GM23248 (cell line): ENCODE results near the gene SCAPER. TPM values are rescaled to one million over a fixed set of nuclear protein-coding genes. Genes with fewer than 3 reads are reported as not detected.
"Not testable (repeated sequence)": the region's sequence is repeated elsewhere in the genome, so short reads cannot be mapped to it uniquely, and the experiment has no call there.

ENCODE experiments used
- DNase-seq: peaks from one replicate; pipeline ENCODE4 v3.0.0-alpha.2; 2015
- H2AFZ ChIP-seq: fragments of 200-600 bp; sonication (generic); 2 replicates; pipeline ENCODE4 v1.6.1; 2016; ENCODE audit warnings: antibody characterized with exemption
- H3F3A ChIP-seq: fragments of 200-600 bp; sonication (generic); 2 replicates; pipeline ENCODE4 v1.6.1; 2016; ENCODE audit warnings: mild to moderate bottlenecking, antibody characterized with exemption, mixed run types; ENCODE audit not compliant: insufficient read depth
- H3K27ac ChIP-seq: fragments of 200-600 bp; sonication (generic); 2 replicates; pipeline ENCODE4 v1.5.1; 2016; ENCODE audit warnings: mild to moderate bottlenecking
- H3K27me3 ChIP-seq: fragments of 200-600 bp; sonication (generic); replicated peaks from 2 replicates; pipeline ENCODE4 v1.6.1; 2016; ENCODE audit warnings: mild to moderate bottlenecking; ENCODE audit not compliant: insufficient read depth
- H3K36me3 ChIP-seq: fragments of 200-600 bp; sonication (generic); 2 replicates; pipeline ENCODE4 v1.6.1; 2016; ENCODE audit warnings: low read depth, mild to moderate bottlenecking
- H3K4me1 ChIP-seq: fragments of 200-600 bp; sonication (generic); 2 replicates; pipeline ENCODE4 v1.6.1; 2016; ENCODE audit warnings: mild to moderate bottlenecking; ENCODE audit not compliant: insufficient read depth
- H3K4me2 ChIP-seq: fragments of 200-600 bp; sonication (generic); one replicate; pipeline ENCODE4 v1.6.1; 2016; ENCODE audit warnings: mild to moderate bottlenecking; ENCODE audit not compliant: unreplicated experiment
- H3K4me3 ChIP-seq: fragments of 200-600 bp; sonication (generic); 2 replicates; pipeline ENCODE4 v1.5.1; 2016; ENCODE audit warnings: mild to moderate bottlenecking
- H3K79me2 ChIP-seq: fragments of 200-600 bp; sonication (generic); 2 replicates; pipeline ENCODE4 v1.6.1; 2016; ENCODE audit warnings: mild to moderate bottlenecking; ENCODE audit not compliant: insufficient read depth
- H3K9ac ChIP-seq: fragments of 200-600 bp; sonication (generic); 2 replicates; pipeline ENCODE4 v1.6.1; 2016; ENCODE audit warnings: mild to moderate bottlenecking
- H3K9me2 ChIP-seq: fragments of 200-600 bp; sonication (generic); 2 replicates; pipeline ENCODE4 v1.6.1; 2016; ENCODE audit warnings: mixed run types, mild to moderate bottlenecking, moderate library complexity; ENCODE audit not compliant: insufficient read depth
- H3K9me3 ChIP-seq: fragments of 200-600 bp; sonication (generic); one replicate; pipeline ENCODE4 v1.6.1; 2017; ENCODE audit warnings: low read depth
- H4K20me1 ChIP-seq: fragments of 200-600 bp; sonication (generic); 2 replicates; pipeline ENCODE4 v1.6.0; 2016; ENCODE audit not compliant: insufficient read depth
- EZH2 ChIP-seq: fragments of 200-600 bp; sonication (generic); IDR thresholded peaks from 2 replicates; pipeline ENCODE4 v1.6.1; 2018; ENCODE audit warnings: antibody characterized with exemption, mild to moderate bottlenecking; ENCODE audit not compliant: insufficient read depth, poor library complexity, severe bottlenecking
- EZH2phosphoT487 ChIP-seq: fragments of 200-600 bp; sonication (generic); IDR thresholded peaks from 2 replicates; pipeline ENCODE4 v1.6.1; 2018; ENCODE audit warnings: antibody characterized with exemption, moderate library complexity, mild to moderate bottlenecking, low read depth; ENCODE audit not compliant: insufficient read depth
- WGBS, 2 experiments: methylation state at CpG; one replicate each; pipeline ENCODE4 v1.1.6; 2015 to 2017; ENCODE audit warnings: low lambda C conversion rate in 2 of 2, low coverage in 1 of 2; ENCODE audit errors: missing lambda C conversion rate in 2 of 2; 5-methylcytosine and 5-hydroxymethylcytosine counted together
- in situ Hi-C: fragments of 300-500 bp; cut with MboI; formaldehyde crosslinking; loops from 2 replicates; pipeline ENCODE4 v1.15.0; 2020
- polyA plus RNA-seq: library from polyadenylated mRNA; unstranded; fragments of >200 nt; fragmentation: Nextera tagmentation; extraction: Ambion mirVana; gene quantifications from 2 replicates; pipeline ENCODE4 v1.2.1, GENCODE V29; 2016
- total RNA-seq: library from RNA; depleted of rRNA; stranded (reverse); fragments of >200 nt; shearing (Covaris generic); gene quantifications from 2 replicates; pipeline ENCODE4 v1.2.3, GENCODE V29; 2014

SCAPER gene
- total and polyA plus RNA-seq, 2 experiments from 2014 or later: 5.9 to 7.8 TPM

- Histone ChIP-seq H3K79me2 (no peaks in the 10 kb centered on the region), H3K9me2 (no peaks in the 10 kb centered on the region), H3K27ac (no peak overlapping the region), H3K4me2 (no peak overlapping the region), H3K4me1 (no peaks in the 10 kb centered on the region), H3K9ac (no peak overlapping the region), H2AFZ (no peak overlapping the region), H3F3A (no peaks in the 10 kb centered on the region), H3K4me3 (no peak overlapping the region), H3K36me3 (no peaks in the 10 kb centered on the region), H4K20me1 (no peaks in the 10 kb centered on the region), H3K27me3 (no peaks in the 10 kb centered on the region), H3K9me3 (no peaks in the 10 kb centered on the region)
- DNase-seq: no peak
- in situ Hi-C loops: no loop called here
- TF ChIP-seq EZH2 (no peak), EZH2phosphoT487 (no peak)
- WGBS, 2 experiments: 88% methylated on average over 3 of the region's 3 CpGs
These were observed 402.5 kb downstream of the SCAPER start for GRCh38 chr15:76502678-76503077.

- H3K27ac ChIP-seq, H3F3A ChIP-seq, H3K79me2 ChIP-seq, H2AFZ ChIP-seq, H3K4me3 ChIP-seq, H3K4me1 ChIP-seq, H3K36me3 ChIP-seq, H4K20me1 ChIP-seq, H3K9me3 ChIP-seq, H3K9me2 ChIP-seq, in situ Hi-C loops, H3K9ac ChIP-seq, H3K27me3 ChIP-seq, H3K4me2 ChIP-seq, DNase-seq: not testable (repeated sequence)
- 83 to 90% methylated on average over 6 of the region's 6 CpGs for WGBS, 2 experiments
These were observed 403.0 kb downstream of the SCAPER start for GRCh38 chr15:76502185-76502584.

- H3K79me2 ChIP-seq: no peaks in the 10 kb centered on the region
- H3K9ac ChIP-seq: no peak overlapping the region
- in situ Hi-C loops: no loop called here
- no peaks in the 10 kb centered on the region for H4K20me1 ChIP-seq
- no peaks in the 10 kb centered on the region for H3K9me2 ChIP-seq
- H2AFZ ChIP-seq: no peak overlapping the region
- no peaks in the 10 kb centered on the region for H3F3A ChIP-seq
- WGBS, 2 experiments: 97 to 100% methylated on average over 1 of the region's 1 CpG
- H3K9me3 ChIP-seq: no peaks in the 10 kb centered on the region
- H3K4me2 ChIP-seq: no peak overlapping the region
- H3K4me3 ChIP-seq: no peak overlapping the region
- H3K27me3 ChIP-seq: no peaks in the 10 kb centered on the region
- H3K4me1 ChIP-seq: no peaks in the 10 kb centered on the region
- no peak overlapping the region for H3K27ac ChIP-seq
- peak; percentile 34 for DNase-seq
- no peaks in the 10 kb centered on the region for H3K36me3 ChIP-seq
- TF ChIP-seq EZH2 (no peak), EZH2phosphoT487 (no peak)
These were observed 403.4 kb downstream of the SCAPER start for GRCh38 chr15:76501726-76502125.

GRCh38 chr15:76501011-76501410 lies 404.1 kb downstream of the SCAPER start:
- no peaks in the 10 kb centered on the region for H3K9me2 ChIP-seq
- H3K27me3 ChIP-seq: no peaks in the 10 kb centered on the region
- H3K9ac ChIP-seq: no peak overlapping the region
- in situ Hi-C loops: no loop called here
- H3K4me3 ChIP-seq: no peak overlapping the region
- no peaks in the 10 kb centered on the region for H3K9me3 ChIP-seq
- H3K4me1 ChIP-seq: no peaks in the 10 kb centered on the region
- no peak for TF ChIP-seq EZH2phosphoT487
- no peak for TF ChIP-seq EZH2
- no peak overlapping the region for H3K4me2 ChIP-seq
- no peaks in the 10 kb centered on the region for H3K79me2 ChIP-seq
- WGBS, 2 experiments: 92 to 100% methylated on average over 2 of the region's 2 CpGs
- no peaks in the 10 kb centered on the region for H3K36me3 ChIP-seq
- H2AFZ ChIP-seq: no peak overlapping the region
- DNase-seq: no peak
- no peaks in the 10 kb centered on the region for H4K20me1 ChIP-seq
- H3K27ac ChIP-seq: no peak overlapping the region
- no peaks in the 10 kb centered on the region for H3F3A ChIP-seq

- Histone ChIP-seq H3F3A (no peaks in the 10 kb centered on the region), H3K79me2 (no peaks in the 10 kb centered on the region), H3K9me2 (no peaks in the 10 kb centered on the region), H2AFZ (no peak overlapping the region), H3K36me3 (no peaks in the 10 kb centered on the region), H3K4me3 (no peak overlapping the region), H3K27ac (no peak overlapping the region), H3K4me1 (no peaks in the 10 kb centered on the region), H3K27me3 (no peaks in the 10 kb centered on the region), H3K9me3 (no peaks in the 10 kb centered on the region), H3K4me2 (no peak overlapping the region), H4K20me1 (no peaks in the 10 kb centered on the region), H3K9ac (no peak overlapping the region)
- WGBS, 2 experiments: 96 to 100% methylated on average over 4 of the region's 4 CpGs
- in situ Hi-C loops: no loop called here
- TF ChIP-seq EZH2: no peak
- TF ChIP-seq EZH2phosphoT487: no peak
- peak; percentile 39 for DNase-seq
These were observed 409.7 kb downstream of the SCAPER start for GRCh38 chr15:76495487-76495886.
